Ishikawa (cell line): ENCODE data around the gene DIP2B.
A peak's percentile ranks its signal among the peaks of the same experiment; 100 is the strongest.

Source experiments
- CEBPB ChIP-seq: IDR thresholded peaks from 2 replicates; pipeline ENCODE4 v1.6.1; 2012
- CREB1 ChIP-seq: IDR thresholded peaks from 2 replicates; pipeline ENCODE4 v1.6.1; 2012; ENCODE audit warnings: low read depth
- EGR1 ChIP-seq: IDR thresholded peaks from 2 replicates; pipeline ENCODE4 v1.6.1; 2012
- EP300 ChIP-seq: IDR thresholded peaks from 2 replicates; pipeline ENCODE4 v1.6.1; 2012; ENCODE audit warnings: borderline replicate concordance
- FOXM1 ChIP-seq: IDR thresholded peaks from 2 replicates; pipeline ENCODE4 v1.6.1; 2012; ENCODE audit warnings: low read depth, borderline replicate concordance
- MAX ChIP-seq: IDR thresholded peaks from 2 replicates; pipeline ENCODE4 v1.6.1; 2012
- NFIC ChIP-seq: IDR thresholded peaks from 2 replicates; pipeline ENCODE4 v1.6.1; 2012
- RAD21 ChIP-seq: IDR thresholded peaks from 2 replicates; pipeline ENCODE4 v1.6.1; 2012; ENCODE audit warnings: low read depth
- REST ChIP-seq: IDR thresholded peaks from 2 replicates; pipeline ENCODE4 v1.6.1; 2012; ENCODE audit warnings: low read depth, mild to moderate bottlenecking
- TAF1 ChIP-seq: IDR thresholded peaks from 2 replicates; pipeline ENCODE4 v1.6.1; 2012; ENCODE audit warnings: low read depth, mild to moderate bottlenecking
- TCF12 ChIP-seq: IDR thresholded peaks from 2 replicates; pipeline ENCODE4 v1.6.1; 2012; ENCODE audit warnings: low read depth
- TEAD4 ChIP-seq: IDR thresholded peaks from 2 replicates; pipeline ENCODE4 v1.6.1; 2012
- USF1 ChIP-seq: IDR thresholded peaks from 2 replicates; pipeline ENCODE4 v1.6.1; 2012
- YY1 ChIP-seq: IDR thresholded peaks from 2 replicates; pipeline ENCODE4 v1.6.1; 2012; ENCODE audit warnings: low read depth
- ZBTB7A ChIP-seq: IDR thresholded peaks from 2 replicates; pipeline ENCODE4 v1.6.1; 2012; ENCODE audit warnings: low read depth

The DIP2B gene

GRCh38 chr12:50477241-50477832, 27.4 kb upstream of the DIP2B start:
- TF ChIP-seq RAD21 = no peak
- TF ChIP-seq TAF1 = no peak
- TF ChIP-seq TEAD4 = no peak
- TF ChIP-seq USF1 = no peak
- TF ChIP-seq YY1 = no peak
- TF ChIP-seq REST = no peak
- no peak for TF ChIP-seq EP300
- TF ChIP-seq ZBTB7A = no peak
- no peak for TF ChIP-seq TCF12
- TF ChIP-seq EGR1 = no peak
- TF ChIP-seq FOXM1 = no peak

GRCh38 chr12:50482571-50482970, 22.2 kb upstream of the DIP2B start:
- TF ChIP-seq MAX (peak; percentile 24; the same call in 1 of the 2 replicates), CREB1 (no peak), TCF12 (no peak), YY1 (no peak)

- TF ChIP-seq TAF1 (no peak), FOXM1 (no peak), RAD21 (no peak), NFIC (no peak), TEAD4 (no peak), EP300 (no peak), MAX (no peak), CEBPB (no peak)
Measured at GRCh38 chr12:50483488-50483887, 21.3 kb upstream of the DIP2B start.

- TF ChIP-seq TCF12 (no peak), ZBTB7A (no peak), YY1 (no peak), TAF1 (no peak), EGR1 (no peak), NFIC (no peak), FOXM1 (no peak), EP300 (no peak), CEBPB (no peak), TEAD4 (no peak), CREB1 (no peak), USF1 (no peak), REST (no peak), RAD21 (no peak)
Measured at GRCh38 chr12:50488801-50489200, 16.0 kb upstream of the DIP2B start.

- peak; percentile 12; the same call in 1 of the 2 replicates for TF ChIP-seq USF1
- TF ChIP-seq CREB1 = no peak
Measured at GRCh38 chr12:50505675-50506530, 1.1 kb downstream of the DIP2B start.
